ENCODE measurements around the gene ZNF684.
"Not testable (repeated sequence)": the region's sequence is repeated elsewhere in the genome, so short reads cannot be mapped to it uniquely, and the experiment has no call there.

The ZNF684 gene

GRCh38 chr1:40531381-40532061, at the start of gene ZNF684:
Gene ZNF684 (plus strand): TSS chr1:40531637. CDS start chr1:40533167, 1,530 bp downstream.
- H3K36me3 Mint-ChIP-seq (ENCODE audit: low read depth), result peaks cover 22% of the 10 kb centered on the region
- peaks cover 18% of the 10 kb centered on the region for H3K27me3 Mint-ChIP-seq (ENCODE audit: low read depth)
- H3K4me1 Mint-ChIP-seq (ENCODE audit: low read depth), result peaks cover 23% of the 10 kb centered on the region
- H3K4me3 Mint-ChIP-seq, result peak within 1 kb of the TSS; percentile 97
- peak within 1 kb of the TSS; percentile 90 for H3K27ac Mint-ChIP-seq
- H3K9me3 Mint-ChIP-seq, result peaks cover 30% of the 10 kb centered on the region

GRCh38 chr1:40495315-40495903, 36.0 kb upstream of the ZNF684 start:
- peaks cover 73% of the 10 kb centered on the region for H3K9me3 Mint-ChIP-seq

GRCh38 chr1:40502651-40503050, 28.8 kb upstream of the ZNF684 start:
- H3K36me3 Mint-ChIP-seq (ENCODE audit: low read depth), result peaks cover 48% of the 10 kb centered on the region
- H3K4me1 Mint-ChIP-seq (ENCODE audit: low read depth); H3K27me3 Mint-ChIP-seq (ENCODE audit: low read depth); H3K4me3 Mint-ChIP-seq; H3K27ac Mint-ChIP-seq: not testable (repeated sequence)
- H3K9me3 Mint-ChIP-seq, result peaks cover 71% of the 10 kb centered on the region

More at GRCh38 chr1:40495315-40495903, 36.0 kb upstream of the ZNF684 start:
- H3K27me3 Mint-ChIP-seq (ENCODE audit: low read depth), result no peaks in the 10 kb centered on the region
- no peaks in the 10 kb centered on the region for H3K4me1 Mint-ChIP-seq (ENCODE audit: low read depth)
- peaks cover 62% of the 10 kb centered on the region for H3K36me3 Mint-ChIP-seq (ENCODE audit: low read depth)
- no peak overlapping the region for H3K27ac Mint-ChIP-seq
- H3K4me3 Mint-ChIP-seq, result no peak overlapping the region

- Mint-ChIP-seq H3K27me3 (ENCODE audit: low read depth) (no peaks in the 10 kb centered on the region), H3K9me3 (peaks cover 48% of the 10 kb centered on the region), H3K36me3 (ENCODE audit: low read depth) (peaks cover 48% of the 10 kb centered on the region)
Observed at GRCh38 chr1:40507973-40508372, 23.5 kb upstream of the ZNF684 start.

GRCh38 chr1:40508375-40509341, 22.8 kb upstream of the ZNF684 start, which contains the start of gene EXO5:
Gene EXO5 (plus strand): TSS chr1:40508767. CDS start chr1:40514545, 5,778 bp downstream.
- Mint-ChIP-seq H3K27me3 (ENCODE audit: low read depth) (no peaks in the 10 kb centered on the region), H3K36me3 (ENCODE audit: low read depth) (peaks cover 46% of the 10 kb centered on the region), H3K9me3 (peaks cover 45% of the 10 kb centered on the region), H3K4me1 (ENCODE audit: low read depth) (peaks cover 9% of the 10 kb centered on the region), H3K4me3 (peak within 1 kb of the TSS; percentile 88), H3K27ac (peak within 1 kb of the TSS; percentile 83)

More at GRCh38 chr1:40507973-40508372, 23.5 kb upstream of the ZNF684 start:
- Mint-ChIP-seq H3K4me1 (ENCODE audit: low read depth) (peaks cover 9% of the 10 kb centered on the region), H3K4me3 (peak overlapping the region; percentile 88), H3K27ac (peak overlapping the region; percentile 83)

GRCh38 chr1:40519517-40519916, 11.9 kb upstream of the ZNF684 start:
- no peaks in the 10 kb centered on the region for H3K27me3 Mint-ChIP-seq (ENCODE audit: low read depth)
- no peak overlapping the region for H3K4me3 Mint-ChIP-seq
- peaks cover 62% of the 10 kb centered on the region for H3K9me3 Mint-ChIP-seq
- H3K27ac Mint-ChIP-seq, result no peak overlapping the region
- peaks cover 40% of the 10 kb centered on the region for H3K36me3 Mint-ChIP-seq (ENCODE audit: low read depth)
- H3K4me1 Mint-ChIP-seq (ENCODE audit: low read depth), result no peaks in the 10 kb centered on the region

- peaks cover 36% of the 10 kb centered on the region for H3K9me3 Mint-ChIP-seq
- peaks cover 23% of the 10 kb centered on the region for H3K4me1 Mint-ChIP-seq (ENCODE audit: low read depth)
- peaks cover 22% of the 10 kb centered on the region for H3K36me3 Mint-ChIP-seq (ENCODE audit: low read depth)
- H3K27ac Mint-ChIP-seq, result peak overlapping the region; percentile 90
- peak overlapping the region; percentile 97 for H3K4me3 Mint-ChIP-seq
- peaks cover 21% of the 10 kb centered on the region for H3K27me3 Mint-ChIP-seq (ENCODE audit: low read depth)
Observed at GRCh38 chr1:40530735-40531380, 579 bp upstream of the ZNF684 start.

GRCh38 chr1:40532062-40532389, 589 bp downstream of the ZNF684 start:
- peaks cover 23% of the 10 kb centered on the region for H3K36me3 Mint-ChIP-seq (ENCODE audit: low read depth)
- peaks cover 23% of the 10 kb centered on the region for H3K4me1 Mint-ChIP-seq (ENCODE audit: low read depth)
- peak overlapping the region; percentile 90 for H3K27ac Mint-ChIP-seq
- H3K4me3 Mint-ChIP-seq, result peak overlapping the region; percentile 97
- H3K27me3 Mint-ChIP-seq (ENCODE audit: low read depth), result peaks cover 18% of the 10 kb centered on the region
- H3K9me3 Mint-ChIP-seq, result peaks cover 30% of the 10 kb centered on the region

- peak overlapping the region; percentile 38 for H3K4me3 Mint-ChIP-seq
- H3K9me3 Mint-ChIP-seq, result peaks cover 30% of the 10 kb centered on the region
- no peak overlapping the region for H3K27ac Mint-ChIP-seq
- peaks cover 27% of the 10 kb centered on the region for H3K36me3 Mint-ChIP-seq (ENCODE audit: low read depth)
- peaks cover 11% of the 10 kb centered on the region for H3K27me3 Mint-ChIP-seq (ENCODE audit: low read depth)
- peaks cover 23% of the 10 kb centered on the region for H3K4me1 Mint-ChIP-seq (ENCODE audit: low read depth)
Observed at GRCh38 chr1:40532844-40533424, 1.5 kb downstream of the ZNF684 start.

GRCh38 chr1:40534589-40534988, 3.2 kb downstream of the ZNF684 start:
- H3K27ac Mint-ChIP-seq, result no peak overlapping the region
- no peak overlapping the region for H3K4me3 Mint-ChIP-seq
- H3K36me3 Mint-ChIP-seq (ENCODE audit: low read depth), result peaks cover 27% of the 10 kb centered on the region
- H3K4me1 Mint-ChIP-seq (ENCODE audit: low read depth), result peaks cover 23% of the 10 kb centered on the region
- H3K9me3 Mint-ChIP-seq, result peaks cover 17% of the 10 kb centered on the region
- no peaks in the 10 kb centered on the region for H3K27me3 Mint-ChIP-seq (ENCODE audit: low read depth)

- Mint-ChIP-seq H3K27ac (no peak overlapping the region), H3K27me3 (ENCODE audit: low read depth) (no peaks in the 10 kb centered on the region), H3K4me1 (ENCODE audit: low read depth) (peaks cover 23% of the 10 kb centered on the region), H3K4me3 (no peak overlapping the region), H3K36me3 (ENCODE audit: low read depth) (peaks cover 34% of the 10 kb centered on the region), H3K9me3 (peaks cover 10% of the 10 kb centered on the region)
Observed at GRCh38 chr1:40535732-40536131, 4.3 kb downstream of the ZNF684 start.

- no peak overlapping the region for H3K27ac Mint-ChIP-seq
- no peaks in the 10 kb centered on the region for H3K4me1 Mint-ChIP-seq (ENCODE audit: low read depth)
- peaks cover 8% of the 10 kb centered on the region for H3K9me3 Mint-ChIP-seq
- H3K36me3 Mint-ChIP-seq (ENCODE audit: low read depth), result peaks cover 48% of the 10 kb centered on the region
- H3K27me3 Mint-ChIP-seq (ENCODE audit: low read depth), result no peaks in the 10 kb centered on the region
- no peak overlapping the region for H3K4me3 Mint-ChIP-seq
Observed at GRCh38 chr1:40539338-40539737, 7.9 kb downstream of the ZNF684 start.

GRCh38 chr1:40546957-40547356, 15.5 kb downstream of the ZNF684 start:
- Mint-ChIP-seq H3K27ac (no peak overlapping the region), H3K4me1 (ENCODE audit: low read depth) (no peaks in the 10 kb centered on the region), H3K4me3 (no peak overlapping the region), H3K9me3 (peaks cover 36% of the 10 kb centered on the region), H3K36me3 (ENCODE audit: low read depth) (peaks cover 49% of the 10 kb centered on the region), H3K27me3 (ENCODE audit: low read depth) (no peaks in the 10 kb centered on the region)

GRCh38 chr1:40553017-40553416, 21.6 kb downstream of the ZNF684 start:
- H3K27me3 Mint-ChIP-seq (ENCODE audit: low read depth), result no peaks in the 10 kb centered on the region
- H3K27ac Mint-ChIP-seq, result no peak overlapping the region
- peaks cover 3% of the 10 kb centered on the region for H3K36me3 Mint-ChIP-seq (ENCODE audit: low read depth)
- no peaks in the 10 kb centered on the region for H3K4me1 Mint-ChIP-seq (ENCODE audit: low read depth)
- H3K4me3 Mint-ChIP-seq, result no peak overlapping the region
- H3K9me3 Mint-ChIP-seq, result peaks cover 5% of the 10 kb centered on the region
